ENCODE results near the gene NBAS. TPM values are rescaled to one million over a fixed set of nuclear protein-coding genes. Genes with fewer than 3 reads are reported as not detected.

Gene NBAS
- total and polyA plus RNA-seq, 2 of the 13 experiments (the other 11 are each of a cell fraction or from before 2014, with no cell fraction given), result 33.6 to 58.7 TPM

- no peak for TF ChIP-seq ZFP41 (CRISPR knock-in tag; IDR thresholded peaks at IDR 0.05; ENCODE audit: borderline replicate concordance)
- TF ChIP-seq PHF21A (CRISPR knock-in tag; IDR thresholded peaks at IDR 0.05), result no peak
- no peak for TF ChIP-seq STAG1 (CRISPR knock-in tag; IDR thresholded peaks at IDR 0.05)
- no peak for TF ChIP-seq ZNF367 (CRISPR knock-in tag; IDR thresholded peaks at IDR 0.05; ENCODE audit: borderline replicate concordance)
Observed at GRCh38 chr2:15316370-15316814, 244.7 kb downstream of the NBAS start (continued).

- no peak for FAIRE-seq
- no TSS peak for BruUV-seq (replicated peaks)
- intact Hi-C loops (cut with micrococcal nuclease; ENCODE audit: unreplicated experiment) (no loop called here), in situ Hi-C loops (cut with HindIII; ENCODE audit: extremely low pct_ligation_motif_present, low pct_unique_long_range_greater_than_20kb) (no loop called here)
- Histone ChIP-seq H2AFZ (ENCODE audit: low read length) (no peak overlapping the region), H3K79me2 (ENCODE audit: insufficient read depth, low read length) (no peaks in the 10 kb centered on the region), H3K27me3 (ENCODE audit: control insufficient read depth in 1 of 2, insufficient read depth in 2 of 2, low read length in 2 of 2) (no peaks in the 10 kb centered on the region), H3K9me3 (ENCODE audit: low read length) (no peaks in the 10 kb centered on the region), H3K4me2 (ENCODE audit: low read depth, low read length) (no peak overlapping the region), H3K27ac (ENCODE audit: extremely low read length, insufficient read depth, low read length) (no peak overlapping the region), H3K4me3 (replicated peaks in 1 of 3; ENCODE audit: insufficient read depth in 1 of 3, low read depth in 2 of 3, low read length in 3 of 3) (no peak overlapping the region), H3K4me1 (ENCODE audit: insufficient read depth, low read length) (no peaks in the 10 kb centered on the region), H3K9ac (ENCODE audit: insufficient read depth, low read depth, low read length) (no peak overlapping the region), H3K36me3 (replicated peaks in 1 of 2; ENCODE audit: control insufficient read depth in 1 of 2, insufficient read depth in 2 of 2, low read length in 2 of 2) (peaks cover 0 to 5% of the 10 kb centered on the region in 2 experiments; a peak in 3 of 5 replicates), H4K20me1 (ENCODE audit: insufficient read depth, low read length) (no peaks in the 10 kb centered on the region)
- 93% methylated on average over 1 of the region's 1 CpG for WGBS (ENCODE audit: low lambda C conversion rate)
- ChIA-PET CTCF (ENCODE audit: low intra/inter-chr PET ratio, low total read pairs) (no interaction called here), POLR2A (no interaction called here)
- no peak for ATAC-seq
- DNase-seq (ENCODE audit: low spot score), result no peak
- TF ChIP-seq ZBTB1 (CRISPR knock-in tag; IDR thresholded peaks at IDR 0.05; ENCODE audit: borderline replicate concordance) (no peak), NR0B2 (CRISPR knock-in tag; IDR thresholded peaks at IDR 0.05) (no peak), ZBTB7B (CRISPR knock-in tag; IDR thresholded peaks at IDR 0.05) (no peak), ZNF512 (CRISPR knock-in tag; IDR thresholded peaks at IDR 0.05) (no peak), NFYC (CRISPR knock-in tag; IDR thresholded peaks at IDR 0.05) (no peak)
- TF ChIP-seq, protein P1, sequence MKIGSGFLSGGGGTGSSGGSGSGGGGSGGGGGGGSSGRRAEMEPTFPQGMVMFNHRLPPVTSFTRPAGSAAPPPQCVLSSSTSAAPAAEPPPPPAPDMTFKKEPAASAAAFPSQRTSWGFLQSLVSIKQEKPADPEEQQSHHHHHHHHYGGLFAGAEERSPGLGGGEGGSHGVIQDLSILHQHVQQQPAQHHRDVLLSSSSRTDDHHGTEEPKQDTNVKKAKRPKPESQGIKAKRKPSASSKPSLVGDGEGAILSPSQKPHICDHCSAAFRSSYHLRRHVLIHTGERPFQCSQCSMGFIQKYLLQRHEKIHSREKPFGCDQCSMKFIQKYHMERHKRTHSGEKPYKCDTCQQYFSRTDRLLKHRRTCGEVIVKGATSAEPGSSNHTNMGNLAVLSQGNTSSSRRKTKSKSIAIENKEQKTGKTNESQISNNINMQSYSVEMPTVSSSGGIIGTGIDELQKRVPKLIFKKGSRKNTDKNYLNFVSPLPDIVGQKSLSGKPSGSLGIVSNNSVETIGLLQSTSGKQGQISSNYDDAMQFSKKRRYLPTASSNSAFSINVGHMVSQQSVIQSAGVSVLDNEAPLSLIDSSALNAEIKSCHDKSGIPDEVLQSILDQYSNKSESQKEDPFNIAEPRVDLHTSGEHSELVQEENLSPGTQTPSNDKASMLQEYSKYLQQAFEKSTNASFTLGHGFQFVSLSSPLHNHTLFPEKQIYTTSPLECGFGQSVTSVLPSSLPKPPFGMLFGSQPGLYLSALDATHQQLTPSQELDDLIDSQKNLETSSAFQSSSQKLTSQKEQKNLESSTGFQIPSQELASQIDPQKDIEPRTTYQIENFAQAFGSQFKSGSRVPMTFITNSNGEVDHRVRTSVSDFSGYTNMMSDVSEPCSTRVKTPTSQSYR (CRISPR knock-in tag; IDR thresholded peaks at IDR 0.05; ENCODE audit: borderline replicate concordance), result no peak
Observed at GRCh38 chr2:15315411-15315810, 245.7 kb downstream of the NBAS start.

Data from HepG2 (cell line).